ENCODE measurements around the gene MBP.

The MBP gene

DNA sequence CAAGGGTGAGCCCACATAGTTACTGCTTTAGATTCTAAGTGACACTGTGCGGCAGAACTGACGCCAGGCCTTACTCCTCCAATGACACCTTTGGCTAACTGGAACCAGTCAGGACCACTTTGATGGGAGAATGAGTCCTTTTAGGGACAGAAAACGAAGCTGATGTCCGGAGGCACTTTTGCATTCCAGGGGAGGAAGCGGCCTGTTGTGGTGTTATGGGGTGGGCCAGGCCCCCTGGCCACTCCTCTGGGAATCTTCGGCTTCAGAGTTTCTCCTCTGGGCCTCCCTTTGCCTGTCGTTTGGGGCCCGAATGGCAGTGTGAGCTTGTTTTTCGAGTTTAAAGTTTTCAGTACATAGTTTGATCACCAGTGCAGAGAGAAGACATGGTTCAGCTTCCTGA is 65.9 kb downstream of the MBP start:
- H3K4me2 ChIP-seq (ENCODE audit: low read length) = no peak overlapping the region
- H2AFZ ChIP-seq (ENCODE audit: low read length) = no peak overlapping the region
- no peaks in the 10 kb centered on the region for H4K20me1 ChIP-seq (ENCODE audit: insufficient read depth, low read length)
- peak overlapping the region; percentile 99 for H3K27ac ChIP-seq (ENCODE audit: low read depth, low read length, poor library complexity, severe bottlenecking)
- H3F3A ChIP-seq (ENCODE audit: insufficient read depth, low read length) = peaks cover 13% of the 10 kb centered on the region; the same call in 1 of the 2 replicates
- H3K36me3 ChIP-seq (ENCODE audit: insufficient read depth, low read length) = peaks cover 56% of the 10 kb centered on the region
- H3K27me3 ChIP-seq (ENCODE audit: insufficient read depth, low read length) = no peaks in the 10 kb centered on the region
- H3K79me2 ChIP-seq (ENCODE audit: insufficient read depth, low read length) = no peaks in the 10 kb centered on the region
- TF ChIP-seq, protein P1, sequence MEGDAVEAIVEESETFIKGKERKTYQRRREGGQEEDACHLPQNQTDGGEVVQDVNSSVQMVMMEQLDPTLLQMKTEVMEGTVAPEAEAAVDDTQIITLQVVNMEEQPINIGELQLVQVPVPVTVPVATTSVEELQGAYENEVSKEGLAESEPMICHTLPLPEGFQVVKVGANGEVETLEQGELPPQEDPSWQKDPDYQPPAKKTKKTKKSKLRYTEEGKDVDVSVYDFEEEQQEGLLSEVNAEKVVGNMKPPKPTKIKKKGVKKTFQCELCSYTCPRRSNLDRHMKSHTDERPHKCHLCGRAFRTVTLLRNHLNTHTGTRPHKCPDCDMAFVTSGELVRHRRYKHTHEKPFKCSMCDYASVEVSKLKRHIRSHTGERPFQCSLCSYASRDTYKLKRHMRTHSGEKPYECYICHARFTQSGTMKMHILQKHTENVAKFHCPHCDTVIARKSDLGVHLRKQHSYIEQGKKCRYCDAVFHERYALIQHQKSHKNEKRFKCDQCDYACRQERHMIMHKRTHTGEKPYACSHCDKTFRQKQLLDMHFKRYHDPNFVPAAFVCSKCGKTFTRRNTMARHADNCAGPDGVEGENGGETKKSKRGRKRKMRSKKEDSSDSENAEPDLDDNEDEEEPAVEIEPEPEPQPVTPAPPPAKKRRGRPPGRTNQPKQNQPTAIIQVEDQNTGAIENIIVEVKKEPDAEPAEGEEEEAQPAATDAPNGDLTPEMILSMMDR (IDR thresholded peaks at IDR 0.05; ENCODE audit: low read length) = no peak
- TF ChIP-seq EZH2 (IDR thresholded peaks at IDR 0.05; ENCODE audit: borderline replicate concordance, low read length) = no peak
- no peaks in the 10 kb centered on the region for H3K9me3 ChIP-seq (ENCODE audit: low read length)
- no peaks in the 10 kb centered on the region for H3K9me2 ChIP-seq (ENCODE audit: low read depth, low read length)
- H3K4me1 ChIP-seq (ENCODE audit: insufficient read depth, low read length, severe bottlenecking) = peaks cover 100% of the 10 kb centered on the region
- H3K9ac ChIP-seq (ENCODE audit: low read length) = no peak overlapping the region
- H3K4me3 ChIP-seq (ENCODE audit: low read depth, low read length, poor library complexity, severe bottlenecking) = no peak overlapping the region

DNA sequence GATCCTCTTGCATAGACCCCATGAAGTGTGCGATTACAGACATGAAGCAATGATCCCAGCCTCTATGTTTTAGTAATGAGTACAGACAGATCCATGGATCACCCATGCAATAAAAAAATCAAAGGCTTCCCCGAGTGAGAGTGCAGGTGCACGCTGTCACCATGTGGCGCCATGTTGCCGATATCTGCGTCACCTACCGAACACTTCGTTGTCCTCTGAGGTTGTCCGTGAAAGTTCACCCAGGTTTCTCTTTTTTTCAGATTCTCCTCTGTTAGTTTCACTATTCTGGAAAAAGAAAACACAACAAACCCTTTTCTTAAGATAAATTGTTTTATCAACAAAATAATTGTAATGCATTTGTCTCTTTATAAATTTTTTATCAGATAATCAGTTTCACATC is 66.5 kb downstream of the MBP start:
- Histone ChIP-seq H3K9me3 (ENCODE audit: low read length) (no peaks in the 10 kb centered on the region), H4K20me1 (ENCODE audit: insufficient read depth, low read length) (no peaks in the 10 kb centered on the region), H3K36me3 (ENCODE audit: insufficient read depth, low read length) (peaks cover 50% of the 10 kb centered on the region), H3K4me3 (ENCODE audit: low read depth, low read length, poor library complexity, severe bottlenecking) (no peak overlapping the region), H3K4me2 (ENCODE audit: low read length) (no peak overlapping the region; the same call in 1 of the 2 replicates), H3F3A (ENCODE audit: insufficient read depth, low read length) (peaks cover 15% of the 10 kb centered on the region; the same call in 1 of the 2 replicates), H3K9me2 (ENCODE audit: low read depth, low read length) (no peaks in the 10 kb centered on the region), H3K79me2 (ENCODE audit: insufficient read depth, low read length) (no peaks in the 10 kb centered on the region), H3K27me3 (ENCODE audit: insufficient read depth, low read length) (no peaks in the 10 kb centered on the region), H3K27ac (ENCODE audit: low read depth, low read length, poor library complexity, severe bottlenecking) (peak overlapping the region; percentile 99), H3K9ac (ENCODE audit: low read length) (no peak overlapping the region), H3K4me1 (ENCODE audit: insufficient read depth, low read length, severe bottlenecking) (peaks cover 100% of the 10 kb centered on the region), H2AFZ (ENCODE audit: low read length) (no peak overlapping the region)
- TF ChIP-seq EZH2 (IDR thresholded peaks at IDR 0.05; ENCODE audit: borderline replicate concordance, low read length) = no peak
- TF ChIP-seq, protein P1 (IDR thresholded peaks at IDR 0.05; ENCODE audit: low read length) = no peak

DNA sequence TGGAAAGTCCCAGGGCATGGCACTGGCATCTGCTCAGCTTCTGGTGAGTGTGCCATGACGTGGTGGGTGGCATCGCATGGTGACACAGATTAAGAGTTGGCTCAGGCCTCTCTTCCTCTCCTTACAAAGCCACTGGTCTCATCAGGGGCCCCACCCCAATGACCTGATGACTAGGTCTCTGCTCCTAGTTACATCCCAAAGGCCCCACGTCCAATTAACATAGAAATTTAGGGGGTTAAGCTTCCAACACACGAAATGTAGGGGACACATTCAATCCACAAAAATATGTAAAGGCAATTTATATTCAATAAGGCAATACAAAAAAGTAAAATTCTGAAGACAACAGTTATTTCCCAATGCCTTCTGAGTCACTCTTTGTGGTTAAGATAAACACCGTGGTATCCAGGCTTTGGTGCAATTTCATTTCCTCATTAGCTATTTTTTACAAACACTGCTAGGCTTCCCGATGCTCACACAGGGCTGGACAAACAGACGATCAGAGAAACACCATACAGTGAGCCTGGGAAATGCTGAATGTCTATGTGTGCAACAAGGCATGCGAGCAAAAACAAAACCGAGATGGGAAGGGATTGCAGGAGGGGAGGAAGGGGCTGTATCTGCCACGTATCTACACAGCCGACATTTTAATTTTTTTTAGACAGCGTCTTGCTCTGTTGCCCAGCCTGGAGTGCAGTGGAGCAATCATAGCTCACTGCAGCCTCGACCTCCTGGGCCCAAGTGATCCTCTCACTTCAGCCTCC is 67.2 kb downstream of the MBP start:
- Histone ChIP-seq H3K9ac (ENCODE audit: low read length) (no peak overlapping the region), H2AFZ (ENCODE audit: low read length) (no peak overlapping the region), H3K4me2 (ENCODE audit: low read length) (no peak overlapping the region; the same call in 1 of the 2 replicates), H3K9me3 (ENCODE audit: low read length) (no peaks in the 10 kb centered on the region), H3K27ac (ENCODE audit: low read depth, low read length, poor library complexity, severe bottlenecking) (peak overlapping the region; percentile 99), H3K4me1 (ENCODE audit: insufficient read depth, low read length, severe bottlenecking) (peaks cover 100% of the 10 kb centered on the region), H3K79me2 (ENCODE audit: insufficient read depth, low read length) (no peaks in the 10 kb centered on the region), H3F3A (ENCODE audit: insufficient read depth, low read length) (peaks cover 15% of the 10 kb centered on the region; the same call in 1 of the 2 replicates), H3K4me3 (ENCODE audit: low read depth, low read length, poor library complexity, severe bottlenecking) (no peak overlapping the region), H3K27me3 (ENCODE audit: insufficient read depth, low read length) (no peaks in the 10 kb centered on the region), H3K36me3 (ENCODE audit: insufficient read depth, low read length) (peaks cover 49% of the 10 kb centered on the region), H4K20me1 (ENCODE audit: insufficient read depth, low read length) (no peaks in the 10 kb centered on the region), H3K9me2 (ENCODE audit: low read depth, low read length) (no peaks in the 10 kb centered on the region)
- TF ChIP-seq, protein P1 (IDR thresholded peaks at IDR 0.05; ENCODE audit: low read length) = no peak
- TF ChIP-seq EZH2 (IDR thresholded peaks at IDR 0.05; ENCODE audit: borderline replicate concordance, low read length) = no peak
